Measurements from ENCODE around the gene PRR20G. TPM values are rescaled to one million over a fixed set of nuclear protein-coding genes. Genes with fewer than 3 reads are reported as not detected.
"Not testable (repeated sequence)": the region's sequence is repeated elsewhere in the genome, so short reads cannot be mapped to it uniquely, and the experiment has no call there.

PRR20G gene
- polyA plus RNA-seq, 1 experiment = not detected

DNA sequence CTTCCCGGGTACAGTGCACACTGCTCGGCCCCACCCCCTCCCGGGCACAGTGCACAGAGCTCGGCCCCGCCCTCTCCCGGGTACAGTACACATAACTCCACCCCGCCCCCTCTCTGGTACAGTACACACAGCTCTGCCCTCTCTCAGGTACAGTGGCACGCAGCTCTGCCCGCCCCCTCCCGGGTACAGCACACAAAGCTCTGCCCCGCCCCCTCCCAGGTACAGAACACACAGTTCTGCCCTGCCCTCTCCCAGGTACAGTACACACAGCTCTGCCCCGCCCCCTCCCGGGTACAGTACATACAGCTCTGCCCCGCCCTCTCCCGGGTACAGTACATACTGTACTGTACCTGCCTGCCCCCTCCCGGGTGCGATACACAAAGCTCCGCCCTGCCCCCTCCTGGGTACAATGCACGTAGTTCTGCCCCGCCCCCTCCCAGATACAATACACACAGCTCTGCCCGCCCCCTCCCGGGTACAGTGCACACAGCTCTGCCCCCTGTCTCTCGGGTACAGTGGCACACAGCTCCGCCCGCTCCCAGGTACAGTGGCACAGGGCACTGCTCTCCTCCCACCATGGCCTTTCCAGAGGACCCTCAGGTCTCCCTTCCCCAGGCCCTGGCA is 16.4 kb upstream of the PRR20G start:
- H3K36me3 ChIP-seq (ENCODE audit: control insufficient read depth, insufficient read depth, low read length) = no peaks in the 10 kb centered on the region
- peaks cover 2% of the 10 kb centered on the region; the same call in 1 of the 2 replicates for H3K27me3 ChIP-seq (ENCODE audit: control insufficient read depth, insufficient read depth, low read length)
- TF ChIP-seq, protein P1, sequence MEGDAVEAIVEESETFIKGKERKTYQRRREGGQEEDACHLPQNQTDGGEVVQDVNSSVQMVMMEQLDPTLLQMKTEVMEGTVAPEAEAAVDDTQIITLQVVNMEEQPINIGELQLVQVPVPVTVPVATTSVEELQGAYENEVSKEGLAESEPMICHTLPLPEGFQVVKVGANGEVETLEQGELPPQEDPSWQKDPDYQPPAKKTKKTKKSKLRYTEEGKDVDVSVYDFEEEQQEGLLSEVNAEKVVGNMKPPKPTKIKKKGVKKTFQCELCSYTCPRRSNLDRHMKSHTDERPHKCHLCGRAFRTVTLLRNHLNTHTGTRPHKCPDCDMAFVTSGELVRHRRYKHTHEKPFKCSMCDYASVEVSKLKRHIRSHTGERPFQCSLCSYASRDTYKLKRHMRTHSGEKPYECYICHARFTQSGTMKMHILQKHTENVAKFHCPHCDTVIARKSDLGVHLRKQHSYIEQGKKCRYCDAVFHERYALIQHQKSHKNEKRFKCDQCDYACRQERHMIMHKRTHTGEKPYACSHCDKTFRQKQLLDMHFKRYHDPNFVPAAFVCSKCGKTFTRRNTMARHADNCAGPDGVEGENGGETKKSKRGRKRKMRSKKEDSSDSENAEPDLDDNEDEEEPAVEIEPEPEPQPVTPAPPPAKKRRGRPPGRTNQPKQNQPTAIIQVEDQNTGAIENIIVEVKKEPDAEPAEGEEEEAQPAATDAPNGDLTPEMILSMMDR (IDR thresholded peaks at IDR 0.05; ENCODE audit: insufficient read depth, low read depth, low read length) = no peak
- DNase-seq (ENCODE audit: low read depth) = no peak
- CTCF ChIA-PET = no interaction called here
- POLR2A ChIA-PET = no interaction called here
- H3K4me3 ChIP-seq (ENCODE audit: low read depth, low read length) = no peak overlapping the region

DNA sequence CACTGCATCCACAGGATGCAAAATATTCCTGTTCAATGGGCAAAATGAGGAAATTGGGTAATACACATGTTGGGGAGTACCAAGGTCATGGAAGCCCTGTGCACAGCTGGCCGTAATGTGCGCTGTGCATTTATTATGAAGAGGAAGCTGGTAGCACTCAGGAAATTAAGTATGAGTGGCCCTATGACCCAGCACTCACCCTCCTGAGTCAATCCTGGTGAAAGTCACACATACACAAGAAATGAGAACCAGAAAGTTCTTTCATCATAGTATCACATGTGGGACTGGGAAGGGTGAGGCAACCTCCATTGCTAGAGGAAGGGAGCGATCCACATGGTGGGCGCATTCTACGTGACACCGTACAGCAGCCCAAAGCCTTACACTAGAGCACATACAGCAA is 11.4 kb upstream of the PRR20G start:
- no peaks in the 10 kb centered on the region for H3K36me3 ChIP-seq (ENCODE audit: control insufficient read depth, insufficient read depth, low read length)
- H3K4me3 ChIP-seq (ENCODE audit: low read depth, low read length) = no peak overlapping the region
- H3K27me3 ChIP-seq (ENCODE audit: control insufficient read depth, insufficient read depth, low read length) = peaks cover 7% of the 10 kb centered on the region; the same call in 1 of the 2 replicates
- no peak for DNase-seq (ENCODE audit: low read depth)
- CTCF ChIA-PET = no interaction called here
- TF ChIP-seq, protein P1 (IDR thresholded peaks at IDR 0.05; ENCODE audit: insufficient read depth, low read depth, low read length) = no peak
- POLR2A ChIA-PET = no interaction called here

DNA sequence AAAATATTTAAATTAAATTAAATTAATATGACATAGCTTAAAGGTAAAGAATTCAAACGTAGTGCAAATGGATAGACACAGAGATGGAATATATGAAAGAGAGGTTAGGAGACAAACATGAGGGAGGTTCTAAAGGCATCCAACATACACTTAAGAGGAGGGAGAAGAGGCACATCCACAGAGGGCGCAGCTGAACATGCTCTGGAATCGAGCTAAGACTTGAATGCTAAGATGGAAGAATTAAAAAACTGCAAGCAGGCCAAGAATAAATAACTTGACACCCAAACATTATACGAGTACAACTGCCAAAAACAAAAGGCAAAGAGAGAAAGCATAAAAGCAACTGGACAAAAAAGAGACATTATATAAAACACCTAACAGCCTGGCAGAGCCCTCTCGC is 9.1 kb upstream of the PRR20G start:
- no peak for DNase-seq (ENCODE audit: low read depth)
- Histone ChIP-seq H3K36me3 (ENCODE audit: control insufficient read depth, insufficient read depth, low read length) (no peaks in the 10 kb centered on the region), H3K27me3 (ENCODE audit: control insufficient read depth, insufficient read depth, low read length) (peaks cover 7% of the 10 kb centered on the region), H3K4me3 (ENCODE audit: low read depth, low read length) (no peak overlapping the region)
- ChIA-PET CTCF (no interaction called here), POLR2A (no interaction called here)
- TF ChIP-seq, protein P1 (IDR thresholded peaks at IDR 0.05; ENCODE audit: insufficient read depth, low read depth, low read length) = no peak

DNA sequence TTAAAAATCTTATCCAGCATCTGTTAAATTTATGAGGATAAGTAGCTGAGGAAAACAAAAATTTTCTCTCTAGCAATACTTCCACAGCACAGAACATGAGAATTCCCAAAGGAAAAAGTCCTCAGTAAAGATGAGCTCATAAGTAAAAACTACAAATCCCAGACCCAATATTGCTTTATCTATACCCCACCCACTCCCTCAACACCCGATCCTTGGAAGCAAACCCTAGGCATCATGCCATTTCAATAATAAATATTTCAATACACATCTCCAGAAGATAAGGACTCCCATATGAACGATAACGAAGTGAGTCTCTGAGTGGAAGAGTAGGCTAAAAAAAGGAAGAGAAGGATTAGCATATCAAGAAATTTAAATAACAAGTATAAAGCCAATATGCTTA is 8.3 kb upstream of the PRR20G start:
- peaks cover 7% of the 10 kb centered on the region for H3K27me3 ChIP-seq (ENCODE audit: control insufficient read depth, insufficient read depth, low read length)
- DNase-seq (ENCODE audit: low read depth) = no peak
- no peak overlapping the region for H3K4me3 ChIP-seq (ENCODE audit: low read depth, low read length)
- CTCF ChIA-PET = no interaction called here
- POLR2A ChIA-PET = no interaction called here
- H3K36me3 ChIP-seq (ENCODE audit: control insufficient read depth, insufficient read depth, low read length) = no peaks in the 10 kb centered on the region
- TF ChIP-seq, protein P1 (IDR thresholded peaks at IDR 0.05; ENCODE audit: insufficient read depth, low read depth, low read length) = no peak

DNA sequence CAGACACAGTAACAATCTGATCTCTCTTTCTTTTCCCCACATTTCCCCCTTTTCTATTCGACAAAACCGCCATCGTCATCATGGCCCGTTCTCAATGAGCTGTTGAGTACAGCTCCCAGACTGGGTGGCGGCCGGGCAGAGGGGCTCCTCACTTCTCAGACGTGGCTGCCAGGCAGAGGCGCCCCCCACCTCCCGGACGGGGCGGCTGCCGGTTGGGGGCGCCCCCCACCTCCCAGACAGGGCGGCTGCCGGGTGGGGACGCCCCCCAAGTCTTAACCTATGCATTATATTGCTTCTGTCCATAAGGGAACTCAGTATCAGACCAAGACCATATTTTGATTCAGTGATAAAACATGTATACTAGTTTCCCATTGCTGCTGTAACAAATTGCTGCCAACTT is 5.8 kb upstream of the PRR20G start:
- H3K27me3 ChIP-seq (ENCODE audit: control insufficient read depth, insufficient read depth, low read length); POLR2A ChIA-PET; CTCF ChIA-PET; H3K4me3 ChIP-seq (ENCODE audit: low read depth, low read length); H3K36me3 ChIP-seq (ENCODE audit: control insufficient read depth, insufficient read depth, low read length); DNase-seq (ENCODE audit: low read depth): not testable (repeated sequence)

DNA sequence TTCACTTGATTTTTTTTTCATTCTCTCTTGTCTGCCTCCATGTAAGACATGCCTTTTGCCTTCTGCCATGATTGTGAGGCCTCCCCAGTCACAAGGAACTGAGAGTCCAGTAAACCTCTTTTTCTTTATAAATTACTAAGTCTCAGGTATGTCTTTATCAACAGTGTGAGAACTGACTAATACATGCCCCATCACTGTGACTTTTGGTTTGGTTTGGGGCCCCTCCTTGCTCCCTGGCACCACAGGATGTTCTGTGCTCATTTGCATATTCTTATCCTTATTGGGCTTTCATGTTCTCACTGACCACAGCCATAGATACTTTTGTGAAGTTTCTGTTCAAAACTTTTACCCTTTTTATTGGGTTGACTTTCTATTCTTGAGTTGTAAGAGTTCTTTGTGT is 3.8 kb upstream of the PRR20G start:
- TF ChIP-seq, protein P1 (IDR thresholded peaks at IDR 0.05; ENCODE audit: insufficient read depth, low read depth, low read length) = no peak
- Histone ChIP-seq H3K27me3 (ENCODE audit: control insufficient read depth, insufficient read depth, low read length) (peaks cover 7% of the 10 kb centered on the region), H3K4me3 (ENCODE audit: low read depth, low read length) (no peak overlapping the region), H3K36me3 (ENCODE audit: control insufficient read depth, insufficient read depth, low read length) (no peaks in the 10 kb centered on the region)
- ChIA-PET POLR2A (no interaction called here), CTCF (interaction anchor here (0.6 kb wide), 1 partner anchor 30 kb away, joined by 3 read pairs; no protein-coding TSS in a partner anchor)
- DNase-seq (ENCODE audit: low read depth) = no peak
